ENCODE data around the gene ZPLD1. TPM values are rescaled to one million over a fixed set of nuclear protein-coding genes. Genes with fewer than 3 reads are reported as not detected.

The ZPLD1 gene
- total RNA-seq, 1 donor from 2014 or later: not detected

- H3K4me1 Mint-ChIP-seq (ENCODE audit: unreplicated experiment): no peaks in the 10 kb centered on the region
- TF ChIP-seq, protein P1, sequence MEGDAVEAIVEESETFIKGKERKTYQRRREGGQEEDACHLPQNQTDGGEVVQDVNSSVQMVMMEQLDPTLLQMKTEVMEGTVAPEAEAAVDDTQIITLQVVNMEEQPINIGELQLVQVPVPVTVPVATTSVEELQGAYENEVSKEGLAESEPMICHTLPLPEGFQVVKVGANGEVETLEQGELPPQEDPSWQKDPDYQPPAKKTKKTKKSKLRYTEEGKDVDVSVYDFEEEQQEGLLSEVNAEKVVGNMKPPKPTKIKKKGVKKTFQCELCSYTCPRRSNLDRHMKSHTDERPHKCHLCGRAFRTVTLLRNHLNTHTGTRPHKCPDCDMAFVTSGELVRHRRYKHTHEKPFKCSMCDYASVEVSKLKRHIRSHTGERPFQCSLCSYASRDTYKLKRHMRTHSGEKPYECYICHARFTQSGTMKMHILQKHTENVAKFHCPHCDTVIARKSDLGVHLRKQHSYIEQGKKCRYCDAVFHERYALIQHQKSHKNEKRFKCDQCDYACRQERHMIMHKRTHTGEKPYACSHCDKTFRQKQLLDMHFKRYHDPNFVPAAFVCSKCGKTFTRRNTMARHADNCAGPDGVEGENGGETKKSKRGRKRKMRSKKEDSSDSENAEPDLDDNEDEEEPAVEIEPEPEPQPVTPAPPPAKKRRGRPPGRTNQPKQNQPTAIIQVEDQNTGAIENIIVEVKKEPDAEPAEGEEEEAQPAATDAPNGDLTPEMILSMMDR (IDR thresholded peaks at IDR 0.05; ENCODE audit: unreplicated experiment): no peak
- H3K9me3 Mint-ChIP-seq (ENCODE audit: unreplicated experiment): no peaks in the 10 kb centered on the region
- no peak for DNase-seq (ENCODE audit: low spot score)
- H3K27ac Mint-ChIP-seq (ENCODE audit: unreplicated experiment): no peak overlapping the region
- peaks cover 2% of the 10 kb centered on the region for H3K27me3 Mint-ChIP-seq (ENCODE audit: unreplicated experiment)
- no peaks in the 10 kb centered on the region for H3K36me3 Mint-ChIP-seq (ENCODE audit: low read depth, unreplicated experiment)
- no peak overlapping the region for H3K4me3 Mint-ChIP-seq (ENCODE audit: unreplicated experiment)
These were observed 35.3 kb downstream of the ZPLD1 start for GRCh38 chr3:102470066-102470465.

DNA sequence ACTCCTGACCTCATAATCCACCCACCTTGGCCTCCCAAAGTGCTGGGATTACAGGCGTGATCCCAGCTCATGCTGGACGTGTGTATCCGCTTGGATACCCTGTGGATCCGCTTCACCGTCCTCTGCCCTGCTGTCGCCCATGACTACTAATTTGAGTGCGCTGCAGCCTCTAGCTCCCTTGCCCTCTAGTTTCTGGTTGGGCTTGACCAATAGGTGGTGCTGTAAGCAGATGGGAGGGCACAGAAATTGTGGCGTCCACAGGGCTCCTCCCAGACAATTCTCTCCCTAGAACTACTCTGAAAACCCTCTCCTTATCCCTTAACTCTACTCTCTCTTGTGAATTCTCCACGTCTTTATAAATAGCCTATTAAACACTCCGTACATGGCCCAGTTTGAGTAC is 36.2 kb downstream of the ZPLD1 start:
- DNase-seq (ENCODE audit: low spot score): peak; percentile 11
- no peaks in the 10 kb centered on the region for H3K36me3 Mint-ChIP-seq (ENCODE audit: low read depth, unreplicated experiment)
- H3K27ac Mint-ChIP-seq (ENCODE audit: unreplicated experiment): no peak overlapping the region
- H3K4me1 Mint-ChIP-seq (ENCODE audit: unreplicated experiment): no peaks in the 10 kb centered on the region
- H3K4me3 Mint-ChIP-seq (ENCODE audit: unreplicated experiment): no peak overlapping the region
- H3K9me3 Mint-ChIP-seq (ENCODE audit: unreplicated experiment): no peaks in the 10 kb centered on the region
- peaks cover 2% of the 10 kb centered on the region for H3K27me3 Mint-ChIP-seq (ENCODE audit: unreplicated experiment)
- TF ChIP-seq, protein P1 (IDR thresholded peaks at IDR 0.05; ENCODE audit: unreplicated experiment): no peak

- Mint-ChIP-seq H3K9me3 (ENCODE audit: unreplicated experiment) (no peaks in the 10 kb centered on the region), H3K36me3 (ENCODE audit: low read depth, unreplicated experiment) (no peaks in the 10 kb centered on the region), H3K27me3 (ENCODE audit: unreplicated experiment) (peaks cover under 1% of the 10 kb centered on the region)
These were observed 36.7 kb downstream of the ZPLD1 start for GRCh38 chr3:102471491-102471890.

DNA sequence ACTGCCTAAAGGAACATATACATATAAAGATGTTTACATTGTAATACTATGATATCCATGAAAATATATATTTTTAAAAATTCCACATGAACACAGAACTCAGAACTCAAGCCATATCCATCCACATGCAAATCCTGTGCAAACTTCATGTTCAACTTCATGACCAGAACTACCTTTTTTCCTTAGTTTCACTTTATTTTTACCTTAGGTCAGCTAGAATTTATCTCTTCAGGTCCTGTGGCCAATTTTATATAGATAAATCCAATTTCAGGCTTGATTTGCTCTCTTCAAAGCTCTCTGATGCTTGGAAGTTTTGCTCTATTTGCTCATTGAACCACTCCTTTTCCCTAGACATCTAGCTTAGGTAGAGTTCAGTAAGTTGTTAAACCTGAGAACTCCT is 38.8 kb downstream of the ZPLD1 start:
- no peak for DNase-seq (ENCODE audit: low spot score)
- no peak overlapping the region for H3K4me3 Mint-ChIP-seq (ENCODE audit: unreplicated experiment)

More at GRCh38 chr3:102471491-102471890, 36.7 kb downstream of the ZPLD1 start:
- Mint-ChIP-seq H3K4me1 (ENCODE audit: unreplicated experiment) (no peaks in the 10 kb centered on the region), H3K4me3 (ENCODE audit: unreplicated experiment) (no peak overlapping the region), H3K27ac (ENCODE audit: unreplicated experiment) (no peak overlapping the region)
- TF ChIP-seq, protein P1 (IDR thresholded peaks at IDR 0.05; ENCODE audit: unreplicated experiment): no peak
- no peak for DNase-seq (ENCODE audit: low spot score)

GRCh38 chr3:102474207-102474606 is 39.4 kb downstream of the ZPLD1 start:
- H3K36me3 Mint-ChIP-seq (ENCODE audit: low read depth, unreplicated experiment): no peaks in the 10 kb centered on the region
- no peaks in the 10 kb centered on the region for H3K27me3 Mint-ChIP-seq (ENCODE audit: unreplicated experiment)
- no peak overlapping the region for H3K27ac Mint-ChIP-seq (ENCODE audit: unreplicated experiment)
- no peaks in the 10 kb centered on the region for H3K9me3 Mint-ChIP-seq (ENCODE audit: unreplicated experiment)
- H3K4me3 Mint-ChIP-seq (ENCODE audit: unreplicated experiment): no peak overlapping the region
- H3K4me1 Mint-ChIP-seq (ENCODE audit: unreplicated experiment): no peaks in the 10 kb centered on the region
- no peak for DNase-seq (ENCODE audit: low spot score)
- TF ChIP-seq, protein P1 (IDR thresholded peaks at IDR 0.05; ENCODE audit: unreplicated experiment): no peak

More for the DNA sequence above, 38.8 kb downstream of the ZPLD1 start:
- Mint-ChIP-seq H3K27ac (ENCODE audit: unreplicated experiment) (no peak overlapping the region), H3K36me3 (ENCODE audit: low read depth, unreplicated experiment) (no peaks in the 10 kb centered on the region), H3K27me3 (ENCODE audit: unreplicated experiment) (no peaks in the 10 kb centered on the region), H3K9me3 (ENCODE audit: unreplicated experiment) (no peaks in the 10 kb centered on the region), H3K4me1 (ENCODE audit: unreplicated experiment) (no peaks in the 10 kb centered on the region)
- TF ChIP-seq, protein P1 (IDR thresholded peaks at IDR 0.05; ENCODE audit: unreplicated experiment): no peak

Measured in endothelial cell (in vitro differentiated cells).